Neural cell (in vitro differentiated cells): ENCODE results near the gene LBH. TPM values are rescaled to one million over a fixed set of nuclear protein-coding genes. Genes with fewer than 3 reads are reported as not detected.

Source experiments
- H2AFZ ChIP-seq: fragments of 200-600, 300-800 bp; sonication (generic), shearing (Covaris generic); 2 replicates; pipeline ENCODE4 v1.6.0; 2014; ENCODE audit warnings: low read depth, mild to moderate bottlenecking, antibody characterized with exemption, low read length, moderate library complexity
- H3F3A ChIP-seq: fragments of 200-600 bp; shearing (Covaris generic); 2 replicates; pipeline ENCODE4 v1.6.1; 2016; ENCODE audit warnings: mild to moderate bottlenecking, moderate library complexity, mixed read lengths, antibody characterized with exemption, low read length; ENCODE audit not compliant: insufficient read depth, poor library complexity, severe bottlenecking
- H3K27ac ChIP-seq: fragments of 200-600, 300-800 bp; sonication (generic), shearing (Covaris generic); 2 replicates; pipeline ENCODE4 v1.5.1; 2014; ENCODE audit warnings: mild to moderate bottlenecking, low read length, moderate library complexity
- H3K27me3 ChIP-seq: fragments of 300-800, 200-600 bp; sonication (generic), shearing (Covaris generic); 2 replicates; pipeline ENCODE4 v1.6.0; 2014; ENCODE audit warnings: mild to moderate bottlenecking, low read depth, low read length, moderate library complexity; ENCODE audit not compliant: insufficient read depth
- H3K36me3 ChIP-seq: fragments of 300-800, 200-600 bp; sonication (generic), shearing (Covaris generic); 2 replicates; pipeline ENCODE4 v1.5.1; 2014; ENCODE audit warnings: mild to moderate bottlenecking, antibody characterized with exemption, low read length, moderate library complexity; ENCODE audit not compliant: insufficient read depth
- H3K4me2 ChIP-seq: fragments of 300-800, 200-600 bp; sonication (generic), shearing (Covaris generic); 2 replicates; pipeline ENCODE4 v1.6.0; 2014; ENCODE audit warnings: mild to moderate bottlenecking, low read length
- H3K4me3 ChIP-seq: fragments of 300-800, 200-600 bp; sonication (generic), shearing (Covaris generic); 2 replicates; pipeline ENCODE4 v1.5.1; 2014; ENCODE audit warnings: mild to moderate bottlenecking, low read length, moderate library complexity
- H3K79me2 ChIP-seq: fragments of 200-600 bp; shearing (Covaris generic); replicated peaks from 2 replicates; pipeline ENCODE4 v1.6.0; 2014; ENCODE audit warnings: mild to moderate bottlenecking, low read length, moderate library complexity; ENCODE audit not compliant: insufficient read depth
- H3K9ac ChIP-seq: fragments of 300-800, 200-600 bp; sonication (generic), shearing (Covaris generic); 2 replicates; pipeline ENCODE4 v1.6.1; 2016; ENCODE audit warnings: mild to moderate bottlenecking, low read length, mixed read lengths
- H3K9me2 ChIP-seq: fragments of 200-600 bp; shearing (Covaris generic); 2 replicates; pipeline ENCODE4 v1.6.1; 2016; ENCODE audit warnings: mild to moderate bottlenecking, low read length, mixed read lengths; ENCODE audit not compliant: insufficient read depth
- H3K9me3 ChIP-seq: fragments of 200-600, 300-800 bp; sonication (generic), shearing (Covaris generic); 2 replicates; pipeline ENCODE4 v1.6.1; 2016; ENCODE audit warnings: mild to moderate bottlenecking, mixed run types, low read length, moderate library complexity, mixed read lengths
- H4K20me1 ChIP-seq: fragments of 200-600 bp; shearing (Covaris generic); 2 replicates; pipeline ENCODE4 v1.6.1; 2016; ENCODE audit warnings: mild to moderate bottlenecking, mixed run types; ENCODE audit not compliant: insufficient read depth
- CTCF ChIP-seq: fragments of 450-650 bp; IDR thresholded peaks from 2 replicates; pipeline ENCODE4 v1.5.1; 2014; ENCODE audit warnings: antibody characterized with exemption, mild to moderate bottlenecking, moderate library complexity; ENCODE audit not compliant: poor library complexity, severe bottlenecking
- EP300 ChIP-seq: fragments of 450-650 bp; conservative IDR thresholded peaks from 2 replicates; pipeline ENCODE4 v1.6.1; 2014; ENCODE audit warnings: antibody characterized with exemption, mild to moderate bottlenecking, moderate library complexity; ENCODE audit not compliant: poor library complexity, severe bottlenecking
- EZH2 ChIP-seq: fragments of 200-600, 300-800 bp; shearing (Covaris generic), sonication (generic); IDR thresholded peaks from 2 replicates; pipeline ENCODE4 v1.6.1; 2014; ENCODE audit warnings: antibody characterized with exemption, low read length, borderline replicate concordance, mild to moderate bottlenecking; ENCODE audit not compliant: insufficient read depth, poor library complexity, severe bottlenecking
- MXI1 ChIP-seq: fragments of 450-650 bp; conservative IDR thresholded peaks from 2 replicates; pipeline ENCODE4 v1.6.1; 2014; ENCODE audit warnings: antibody characterized with exemption, mild to moderate bottlenecking; ENCODE audit not compliant: poor library complexity, severe bottlenecking
- POLR2AphosphoS5 ChIP-seq: IDR thresholded peaks from 2 replicates; pipeline ENCODE4 v1.6.1; 2012
- RAD21 ChIP-seq: fragments of 450-650 bp; conservative IDR thresholded peaks from 2 replicates; pipeline ENCODE4 v1.6.1; 2014; ENCODE audit warnings: antibody characterized with exemption, mild to moderate bottlenecking, moderate library complexity
- REST ChIP-seq: IDR thresholded peaks from 2 replicates; pipeline ENCODE4 v1.6.1; 2012; ENCODE audit warnings: borderline replicate concordance
- SMC3 ChIP-seq: fragments of 450-650 bp; conservative IDR thresholded peaks from 2 replicates; pipeline ENCODE4 v1.6.1; 2014; ENCODE audit warnings: antibody characterized with exemption, mild to moderate bottlenecking, moderate library complexity; ENCODE audit not compliant: poor library complexity
- TAF1 ChIP-seq: IDR thresholded peaks from 2 replicates; pipeline ENCODE4 v1.6.1; 2012; ENCODE audit warnings: low read depth
- polyA plus RNA-seq: library from polyadenylated mRNA; depleted of rRNA; stranded (reverse); fragments of >200 nt; gene quantifications from 2 replicates; pipeline ENCODE4 v1.2.3, GENCODE V29; 2014

Gene LBH
- polyA plus RNA-seq, 1 donor from 2014 or later: 345 TPM

- no peaks in the 10 kb centered on the region for H3K9me2 ChIP-seq
- H3K9me3 ChIP-seq: no peaks in the 10 kb centered on the region
- no peak overlapping the region for H3K4me2 ChIP-seq
- H3K79me2 ChIP-seq: no peaks in the 10 kb centered on the region
- no peak overlapping the region for H2AFZ ChIP-seq
- H3K9ac ChIP-seq: no peak overlapping the region
- no peaks in the 10 kb centered on the region for H3K36me3 ChIP-seq
- H3K4me3 ChIP-seq: no peak overlapping the region
- no peaks in the 10 kb centered on the region for H3K27me3 ChIP-seq
- no peaks in the 10 kb centered on the region for H3F3A ChIP-seq
- no peak for TF ChIP-seq RAD21
- no peak overlapping the region for H3K27ac ChIP-seq
- H4K20me1 ChIP-seq: no peaks in the 10 kb centered on the region
Measured at GRCh38 chr2:30225131-30225762, 6.1 kb upstream of the LBH start.

- Histone ChIP-seq H3K4me2 (no peak overlapping the region), H3K36me3 (no peaks in the 10 kb centered on the region), H3K9me2 (no peaks in the 10 kb centered on the region), H3F3A (no peaks in the 10 kb centered on the region), H2AFZ (no peak overlapping the region), H3K9me3 (no peaks in the 10 kb centered on the region), H3K9ac (no peak overlapping the region), H3K4me3 (no peak overlapping the region), H3K27me3 (no peaks in the 10 kb centered on the region), H4K20me1 (no peaks in the 10 kb centered on the region), H3K79me2 (no peaks in the 10 kb centered on the region), H3K27ac (no peak overlapping the region)
- TF ChIP-seq TAF1 (no peak), EP300 (no peak), SMC3 (no peak), EZH2 (no peak), RAD21 (no peak), MXI1 (no peak), REST (no peak), CTCF (no peak), POLR2AphosphoS5 (no peak)
Measured at GRCh38 chr2:30226144-30227032, 4.9 kb upstream of the LBH start.
